ENCODE measurements around the gene ASB2. TPM values are rescaled to one million over a fixed set of nuclear protein-coding genes. Genes with fewer than 3 reads are reported as not detected.
A peak's percentile ranks its signal among the peaks of the same experiment; 100 is the strongest.

Gene ASB2
- total and polyA plus RNA-seq, 2 of the 13 experiments (the other 11 are each of a cell fraction or from before 2014, with no cell fraction given), result 0.82 to 4.1 TPM

GRCh38 chr14:93902619-93903307 lies 73.6 kb downstream of the ASB2 start (continued):
- TF ChIP-seq ZNF383 (CRISPR knock-in tag; IDR thresholded peaks at IDR 0.05; ENCODE audit: borderline replicate concordance) (no peak), CCAR2 (optimal IDR thresholded peaks at IDR 0.05; ENCODE audit: low read depth, low read length) (no peak), ZNF546 (CRISPR knock-in tag; conservative IDR thresholded peaks at IDR 0.05) (no peak; the same call in 1 of the 2 replicates), MXI1 (IDR thresholded peaks at IDR 0.05; ENCODE audit: borderline replicate concordance, low read depth, low read length) (no peak), BRF2 (CRISPR knock-in tag; IDR thresholded peaks at IDR 0.05) (peak; percentile 72), PHF5A (CRISPR knock-in tag; IDR thresholded peaks at IDR 0.05; ENCODE audit: low read depth, unreplicated experiment) (no peak), ZSCAN30 (CRISPR knock-in tag; IDR thresholded peaks at IDR 0.05) (no peak), REL (CRISPR knock-in tag; conservative IDR thresholded peaks at IDR 0.05) (no peak), ZBTB26 (CRISPR knock-in tag; IDR thresholded peaks at IDR 0.05; ENCODE audit: borderline replicate concordance) (no peak), POLR2AphosphoS5 (IDR thresholded peaks at IDR 0.05; ENCODE audit: low read depth, low read length) (no peak), MNT (IDR thresholded peaks at IDR 0.05) (no peak), SMAD1 (CRISPR knock-in tag; IDR thresholded peaks at IDR 0.05; ENCODE audit: borderline replicate concordance, low read depth) (0 out of 2 replicates have a peak, but pooled peaks have one; percentile 53), CENPX (CRISPR knock-in tag; IDR thresholded peaks at IDR 0.05) (no peak), HNRNPH1 (optimal IDR thresholded peaks at IDR 0.05; ENCODE audit: low read depth, low read length) (no peak), PATZ1 (CRISPR knock-in tag; IDR thresholded peaks at IDR 0.05) (peak; percentile 72), ZNF431 (CRISPR knock-in tag; IDR thresholded peaks at IDR 0.05; ENCODE audit: borderline replicate concordance, low read depth) (no peak; the same call in 1 of the 2 replicates), MYPOP (CRISPR knock-in tag; IDR thresholded peaks at IDR 0.05) (peak; percentile 42; the same call in 1 of the 2 replicates)
- TF ChIP-seq, protein P1, sequence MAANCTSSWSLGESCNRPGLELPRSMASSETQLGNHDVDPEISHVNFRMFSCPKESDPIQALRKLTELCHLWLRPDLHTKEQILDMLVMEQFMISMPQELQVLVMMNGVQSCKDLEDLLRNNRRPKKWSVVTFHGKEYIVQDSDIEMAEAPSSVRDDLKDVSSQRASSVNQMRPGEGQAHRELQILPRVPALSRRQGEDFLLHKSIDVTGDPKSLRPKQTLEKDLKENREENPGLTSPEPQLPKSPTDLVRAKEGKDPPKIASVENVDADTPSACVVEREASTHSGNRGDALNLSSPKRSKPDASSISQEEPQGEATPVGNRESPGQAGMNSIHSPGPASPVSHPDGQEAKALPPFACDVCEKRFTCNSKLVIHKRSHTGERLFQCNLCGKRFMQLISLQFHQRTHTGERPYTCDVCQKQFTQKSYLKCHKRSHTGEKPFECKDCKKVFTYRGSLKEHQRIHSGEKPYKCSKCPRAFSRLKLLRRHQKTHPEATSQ (CRISPR knock-in tag; IDR thresholded peaks at IDR 0.05; ENCODE audit: borderline replicate concordance), result peak; percentile 73; the same call in 1 of the 2 replicates
